T47D (cell line): ENCODE results near the gene YAP1.

ENCODE experiments used
- DNase-seq, 2 experiments: peaks; one replicate each; pipeline versions ENCODE4 v3.0.0 to v3.0.0-alpha.2; 2011 to 2012; ENCODE audit warnings: low read depth in 1 of 2, low spot score in 1 of 2
- JUND ChIP-seq: IDR thresholded peaks from 2 replicates; pipeline ENCODE4 v1.6.1; 2012; ENCODE audit warnings: low read depth
- in situ Hi-C: cut with HindIII; loops from 2 replicates; pipeline ENCODE4 v1.10.0; 2016; ENCODE audit warnings: low sequenced_read_pairs, low pct_unique_long_range_greater_than_20kb

The YAP1 gene

GRCh38 chr11:102201776-102202175 is 91.5 kb downstream of the YAP1 start:
- no peak for DNase-seq
- no peak for TF ChIP-seq JUND
- in situ Hi-C loops: no loop called here

GRCh38 chr11:102202972-102203371 is 92.7 kb downstream of the YAP1 start:
- no peak for DNase-seq
- in situ Hi-C loops: no loop called here
- no peak for TF ChIP-seq JUND

- TF ChIP-seq JUND: no peak
- in situ Hi-C loops: no loop called here
- no peak for DNase-seq
Measured at GRCh38 chr11:102204174-102204573, 93.9 kb downstream of the YAP1 start.

GRCh38 chr11:102205805-102206204 is 95.6 kb downstream of the YAP1 start:
- in situ Hi-C loops: no loop called here
- DNase-seq: no peak
- no peak for TF ChIP-seq JUND

- no peak for TF ChIP-seq JUND
- no peak for DNase-seq
- in situ Hi-C loops: no loop called here
Measured at GRCh38 chr11:102208835-102209234, 98.6 kb downstream of the YAP1 start.

- in situ Hi-C loops: no loop called here
- no peak for DNase-seq
- TF ChIP-seq JUND: no peak
Measured at GRCh38 chr11:102214623-102215022, 104.4 kb downstream of the YAP1 start.

- in situ Hi-C loops: no loop called here
- no peak for DNase-seq
- no peak for TF ChIP-seq JUND
Measured at GRCh38 chr11:102216433-102217075, 106.3 kb downstream of the YAP1 start.

- no peak for DNase-seq
- TF ChIP-seq JUND: no peak
Measured at GRCh38 chr11:102220728-102221467, 110.7 kb downstream of the YAP1 start.

GRCh38 chr11:102223859-102224258 is 113.6 kb downstream of the YAP1 start:
- in situ Hi-C loops: no loop called here
- TF ChIP-seq JUND: no peak
- DNase-seq: no peak

More at GRCh38 chr11:102220728-102221467, 110.7 kb downstream of the YAP1 start:
- in situ Hi-C loops: no loop called here

GRCh38 chr11:102225689-102226568 is 115.7 kb downstream of the YAP1 start:
- in situ Hi-C loops: no loop called here
- TF ChIP-seq JUND: no peak
- DNase-seq: no peak

- in situ Hi-C loops: no loop called here
- TF ChIP-seq JUND: no peak
- DNase-seq: no peak
Measured at GRCh38 chr11:102226702-102227490, 116.6 kb downstream of the YAP1 start.

GRCh38 chr11:102229510-102230123 is 119.4 kb downstream of the YAP1 start:
- in situ Hi-C loops: no loop called here
- no peak for TF ChIP-seq JUND
- no peak for DNase-seq
